NCI-H524 (cell line): ENCODE measurements around the gene PDCD4.
"Not testable (repeated sequence)": the region's sequence is repeated elsewhere in the genome, so short reads cannot be mapped to it uniquely, and the experiment has no call there.

Experiments
- DNase-seq, 2 experiments: peaks; one replicate each; lab custom pipeline; 2025; lab: John Stamatoyannopoulos, UW

Gene PDCD4

DNA sequence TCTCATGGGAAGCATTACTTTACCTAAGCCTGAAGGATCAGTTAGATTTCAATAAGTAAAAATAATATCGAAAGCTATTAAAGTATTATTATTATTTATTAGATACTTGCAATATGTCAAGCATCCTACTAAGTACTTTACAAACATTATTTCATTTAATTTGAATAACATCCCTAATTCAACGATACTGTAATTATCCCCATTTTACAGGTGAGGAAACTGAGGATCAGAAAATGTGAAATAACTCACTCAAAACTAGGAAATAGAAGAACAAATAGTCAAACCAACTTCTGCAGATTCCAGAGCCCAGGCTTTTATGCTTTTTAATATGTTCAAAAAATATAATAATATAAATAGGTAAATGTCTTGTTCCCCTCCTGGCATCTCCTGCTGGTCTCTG lies 10.3 kb upstream of the PDCD4 start:
- DNase-seq, result no peak

DNA sequence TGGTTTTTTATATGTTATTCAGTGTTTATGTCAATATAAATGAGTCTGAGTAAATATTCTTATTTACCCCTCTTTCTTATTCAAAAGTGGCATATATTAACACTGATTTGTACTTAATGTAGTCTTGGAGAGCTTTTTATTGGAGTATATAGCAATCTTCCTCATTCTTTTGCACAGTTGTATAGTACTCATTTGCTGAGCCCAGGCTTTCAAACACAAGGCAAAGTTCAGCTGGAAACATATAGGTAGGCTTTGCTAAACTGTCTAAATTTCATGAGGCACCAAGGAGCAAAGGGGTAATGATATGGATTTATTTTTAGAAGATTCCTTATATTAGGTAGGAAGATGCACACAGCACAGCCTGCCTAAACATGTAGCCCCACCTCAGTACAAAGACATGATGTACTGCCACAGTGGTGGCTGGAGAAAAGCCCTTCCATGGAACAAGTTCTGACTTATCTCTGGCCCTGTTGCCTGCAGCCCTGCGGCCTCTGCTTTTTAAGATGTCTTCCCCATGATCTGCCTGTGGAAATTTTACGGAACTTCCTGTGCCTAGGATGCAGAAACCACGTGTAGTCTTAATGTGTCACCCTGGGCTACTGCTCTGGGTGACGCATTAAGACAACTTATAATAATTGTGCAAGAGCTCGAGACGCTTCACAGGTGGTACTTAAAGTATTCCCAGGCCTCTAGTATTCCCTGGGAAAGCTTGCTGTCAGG lies 9.6 kb upstream of the PDCD4 start:
- DNase-seq, result no peak

DNA sequence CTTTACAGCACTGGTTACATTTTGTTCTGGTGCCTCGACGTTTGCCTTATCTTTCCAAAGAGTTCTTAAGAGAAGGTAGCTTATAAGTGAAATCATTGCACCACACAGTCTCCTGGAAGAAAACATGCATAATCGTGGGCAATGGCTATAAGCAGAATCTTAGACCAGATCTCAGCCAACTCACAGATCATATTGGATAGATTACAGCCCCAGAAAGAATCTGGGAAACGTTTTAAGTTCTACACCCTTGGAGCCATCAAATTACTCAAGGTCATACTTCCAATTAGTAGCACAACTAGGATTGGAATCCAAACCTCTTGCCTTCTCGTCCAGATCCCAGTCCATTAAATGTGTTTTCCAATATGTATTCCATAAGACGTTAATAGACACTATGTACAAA lies 8.8 kb upstream of the PDCD4 start:
- DNase-seq, result no peak

DNA sequence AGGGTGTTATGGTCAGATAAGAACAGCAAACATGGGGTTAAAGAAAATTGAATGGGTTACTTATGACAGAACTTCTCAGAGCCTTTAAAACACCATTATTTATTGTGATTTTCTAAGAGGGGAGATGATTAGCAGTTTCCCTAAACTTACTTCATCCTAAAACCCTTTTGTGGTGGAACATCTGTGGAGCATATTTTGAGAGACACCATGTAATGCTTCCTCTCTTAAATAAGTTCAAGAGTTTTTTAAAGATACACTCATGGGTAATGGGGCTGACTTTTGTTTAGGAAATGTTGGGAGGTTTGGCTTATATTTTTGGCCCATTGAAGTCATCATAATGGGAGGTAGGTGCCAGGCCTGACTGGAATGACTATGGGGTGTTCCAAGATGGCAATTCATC lies 8.4 kb upstream of the PDCD4 start:
- DNase-seq, result no peak

DNA sequence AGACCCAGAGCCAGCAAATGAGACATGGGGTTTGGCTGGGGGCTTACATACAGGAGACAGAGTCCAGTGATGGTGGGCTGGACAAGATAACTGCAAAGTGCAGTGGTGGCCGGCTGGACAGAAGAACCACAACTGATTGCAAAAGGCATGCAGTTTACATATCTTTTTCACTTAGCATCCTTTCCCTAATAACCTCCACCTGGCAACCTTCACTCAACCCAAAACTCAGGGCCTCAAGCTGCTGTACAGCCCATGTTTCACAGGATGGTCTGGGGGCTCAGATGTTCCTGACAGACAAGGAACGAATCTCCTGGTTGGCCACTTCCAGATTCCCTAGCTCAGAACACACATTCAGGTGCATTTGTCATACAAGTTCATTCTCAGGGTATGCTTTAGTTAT lies 7.8 kb upstream of the PDCD4 start:
- no peak for DNase-seq

DNA sequence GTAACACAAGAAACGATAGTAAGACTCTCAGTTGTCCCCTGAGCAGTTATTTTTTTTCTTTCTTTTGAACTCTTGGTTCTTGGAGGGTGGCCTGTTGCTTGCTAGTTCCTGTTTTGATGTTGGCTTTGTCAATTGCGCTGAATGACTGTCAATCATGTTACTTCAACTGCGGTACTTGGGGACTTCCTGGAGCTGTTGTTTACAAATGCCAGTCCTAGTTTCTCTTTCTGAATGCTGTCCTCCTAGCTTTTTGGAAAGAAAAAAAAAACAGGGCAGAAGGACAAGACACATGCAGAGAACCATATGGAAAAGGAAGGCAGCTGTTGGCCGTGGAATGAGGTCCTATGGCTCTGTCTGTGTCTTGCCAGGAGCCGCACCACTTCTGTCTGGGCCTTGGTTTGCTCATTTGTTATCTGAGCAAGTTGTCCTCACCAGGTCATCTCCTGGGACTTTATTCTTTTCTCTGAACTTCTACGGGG lies 7.0 kb upstream of the PDCD4 start:
- no peak for DNase-seq

DNA sequence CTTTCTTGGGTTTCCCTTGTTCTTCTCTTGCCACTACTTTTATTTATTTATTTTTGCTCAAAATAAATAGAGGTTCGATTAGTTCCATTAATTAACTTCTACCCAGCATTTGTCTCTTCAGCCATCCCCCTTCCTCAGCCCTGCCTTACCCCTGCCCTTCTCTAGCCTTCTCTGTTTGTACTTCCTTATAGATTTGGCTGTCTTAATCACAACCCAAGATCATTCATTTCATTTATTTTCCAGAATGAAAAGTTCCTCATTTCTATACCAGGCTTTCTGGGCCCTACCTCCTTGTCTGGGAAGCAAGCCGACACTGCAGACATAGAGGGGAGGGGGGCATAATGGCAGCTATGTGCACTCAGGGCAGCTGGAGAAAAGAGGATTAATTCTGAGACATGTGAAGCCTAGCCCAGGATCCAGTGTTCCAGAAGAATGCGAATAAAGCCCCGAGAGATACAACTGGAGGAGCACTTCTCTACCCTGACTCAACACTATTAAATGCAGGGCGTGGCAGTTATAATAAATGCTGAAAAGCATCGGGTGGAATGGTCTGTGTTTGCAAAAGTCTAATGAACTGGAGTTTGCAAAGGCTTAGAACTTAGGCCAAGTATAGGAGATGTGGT lies 6.4 kb upstream of the PDCD4 start:
- DNase-seq, result peak; percentile 26 to 60

DNA sequence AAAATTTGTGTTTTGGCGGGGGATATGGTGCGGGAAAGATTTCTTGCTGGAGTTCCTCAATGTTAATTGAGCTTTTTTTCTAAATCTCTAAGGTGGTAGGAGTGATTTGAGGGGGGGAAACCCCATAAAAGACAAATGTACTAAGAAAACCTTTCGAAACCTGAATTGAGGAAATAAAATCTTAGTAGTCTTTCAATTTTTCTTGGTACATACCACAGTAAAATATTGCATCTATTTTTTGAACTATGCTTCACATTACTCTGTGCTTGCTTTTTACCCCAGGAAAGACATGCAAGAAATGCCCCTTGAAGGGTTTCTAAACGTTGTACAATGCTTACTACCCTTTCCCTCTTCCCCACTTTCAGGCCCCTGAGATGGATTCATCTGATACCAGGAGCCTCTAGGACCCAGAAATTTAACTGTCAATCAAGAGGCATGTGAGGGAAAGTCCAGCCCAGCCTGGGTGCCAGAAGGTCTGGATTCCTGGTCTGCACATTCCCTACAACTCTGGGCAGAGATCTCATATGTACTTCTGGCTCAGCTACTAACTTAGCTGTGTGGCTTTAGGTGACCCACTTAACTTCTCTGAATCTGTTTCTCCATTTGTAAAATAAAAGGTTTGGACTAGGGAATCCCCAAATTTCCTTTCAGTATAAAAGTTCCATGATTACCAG lies 5.8 kb upstream of the PDCD4 start:
- DNase-seq, result no peak

DNA sequence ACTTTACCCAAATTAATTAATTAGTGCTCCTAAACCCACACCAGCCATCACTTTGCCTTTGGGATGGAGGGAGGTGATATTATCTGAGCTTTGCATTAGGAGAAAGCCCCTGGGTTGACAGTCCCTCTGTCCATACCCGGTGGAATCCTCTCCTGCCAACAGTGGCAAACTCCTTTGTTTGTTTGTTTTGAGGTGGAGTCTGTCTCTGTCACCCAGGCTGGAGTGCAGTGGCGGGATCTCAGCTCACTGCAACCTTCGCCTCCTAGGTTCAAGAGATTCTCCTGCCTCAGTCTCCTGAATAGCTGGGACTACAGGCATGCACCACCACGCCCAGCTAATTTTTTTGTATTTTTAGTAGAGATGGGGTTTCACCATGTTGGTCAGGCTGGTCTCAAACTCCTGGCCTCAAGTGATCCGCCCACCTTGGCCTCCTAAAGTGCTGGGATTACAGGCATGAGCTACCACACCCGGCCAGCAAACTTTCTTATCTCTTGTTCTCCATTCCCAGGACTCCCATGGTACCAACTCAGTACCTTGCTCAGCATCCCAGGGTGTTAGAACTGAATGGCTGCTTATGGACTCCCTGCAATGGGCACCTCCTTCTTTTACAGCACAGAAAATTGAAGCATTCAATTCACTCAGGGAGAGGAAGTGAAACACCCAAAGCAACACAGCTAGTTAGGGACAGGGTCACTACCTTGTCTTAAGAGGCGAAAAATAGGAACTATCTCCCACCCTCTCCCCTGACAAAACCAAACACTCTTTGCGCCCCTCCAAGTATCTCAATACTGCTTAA lies 4.5 kb upstream of the PDCD4 start:
- not testable (repeated sequence) for DNase-seq

DNA sequence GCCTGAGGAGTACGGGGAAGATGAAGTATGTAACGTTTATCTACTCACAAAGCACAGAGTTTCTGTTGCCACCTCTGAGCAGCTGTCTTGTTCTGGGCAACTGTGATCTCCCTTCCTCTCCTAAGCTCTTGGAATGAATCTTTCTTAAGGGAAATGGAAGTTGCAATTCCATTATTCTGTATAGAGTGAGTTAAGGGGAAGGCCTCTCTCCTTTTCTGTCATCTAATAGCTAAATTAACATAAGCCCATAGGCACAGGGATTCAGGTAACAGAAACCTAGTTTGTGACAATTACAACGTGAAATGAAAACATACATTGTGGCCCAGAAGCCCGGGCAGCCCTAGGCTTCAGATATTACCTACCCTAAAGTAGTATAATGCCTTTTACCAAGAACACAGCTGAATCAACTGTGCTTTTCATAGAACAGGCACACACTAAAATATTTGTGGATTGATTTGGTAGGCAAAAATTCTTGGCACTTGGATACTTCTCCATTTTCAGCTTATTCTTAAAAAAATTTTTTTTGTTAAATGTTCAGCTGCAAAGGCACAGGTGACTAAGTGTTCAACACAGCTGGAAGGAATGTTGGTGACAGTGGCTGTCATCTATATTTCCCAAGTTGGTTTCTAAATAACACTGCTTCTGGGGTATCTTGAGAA lies 3.8 kb upstream of the PDCD4 start:
- no peak for DNase-seq

DNA sequence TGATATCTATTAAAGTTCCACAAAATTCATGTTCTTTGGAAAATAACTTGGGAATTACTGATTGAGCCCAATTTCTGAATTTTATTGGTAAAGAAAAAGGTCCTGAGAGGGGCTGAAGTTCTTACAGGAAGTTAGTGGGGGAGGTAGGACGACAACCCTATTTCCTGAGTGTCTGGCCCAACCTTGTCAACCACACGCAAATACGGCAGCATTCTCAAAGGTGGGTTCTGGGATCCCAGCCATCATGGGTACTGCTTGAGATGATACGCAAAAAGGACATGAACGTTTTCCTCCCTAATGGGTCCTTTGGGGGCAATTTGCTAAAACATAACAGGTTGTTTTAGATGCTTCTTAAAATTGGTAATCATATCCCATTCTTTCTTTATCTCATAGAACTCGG lies 2.7 kb upstream of the PDCD4 start:
- DNase-seq, result no peak

DNA sequence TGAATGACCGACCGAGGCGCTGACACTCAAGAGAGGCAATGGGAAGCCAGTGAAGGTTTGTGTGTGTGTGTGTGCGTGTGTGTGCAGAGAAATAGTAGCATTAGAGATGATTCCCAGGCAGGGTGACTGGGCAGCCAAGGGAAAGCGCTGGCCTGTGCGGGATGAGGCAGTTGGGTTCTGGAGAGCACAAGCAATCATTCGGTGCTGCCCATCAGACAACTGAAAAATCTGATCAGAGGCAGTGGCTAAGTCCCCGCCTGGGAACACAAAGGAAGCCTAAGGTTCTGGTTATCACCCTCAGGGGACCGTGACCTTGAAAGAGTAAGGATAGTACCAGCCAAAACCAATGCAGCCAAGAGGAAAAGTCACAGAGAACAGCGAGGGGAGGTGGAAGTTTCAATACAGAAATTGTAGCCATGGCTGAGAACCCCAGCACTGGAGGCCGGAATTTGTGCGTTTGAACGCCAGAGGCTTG lies 868 bp upstream of the PDCD4 start:
- DNase-seq, result no peak

DNA sequence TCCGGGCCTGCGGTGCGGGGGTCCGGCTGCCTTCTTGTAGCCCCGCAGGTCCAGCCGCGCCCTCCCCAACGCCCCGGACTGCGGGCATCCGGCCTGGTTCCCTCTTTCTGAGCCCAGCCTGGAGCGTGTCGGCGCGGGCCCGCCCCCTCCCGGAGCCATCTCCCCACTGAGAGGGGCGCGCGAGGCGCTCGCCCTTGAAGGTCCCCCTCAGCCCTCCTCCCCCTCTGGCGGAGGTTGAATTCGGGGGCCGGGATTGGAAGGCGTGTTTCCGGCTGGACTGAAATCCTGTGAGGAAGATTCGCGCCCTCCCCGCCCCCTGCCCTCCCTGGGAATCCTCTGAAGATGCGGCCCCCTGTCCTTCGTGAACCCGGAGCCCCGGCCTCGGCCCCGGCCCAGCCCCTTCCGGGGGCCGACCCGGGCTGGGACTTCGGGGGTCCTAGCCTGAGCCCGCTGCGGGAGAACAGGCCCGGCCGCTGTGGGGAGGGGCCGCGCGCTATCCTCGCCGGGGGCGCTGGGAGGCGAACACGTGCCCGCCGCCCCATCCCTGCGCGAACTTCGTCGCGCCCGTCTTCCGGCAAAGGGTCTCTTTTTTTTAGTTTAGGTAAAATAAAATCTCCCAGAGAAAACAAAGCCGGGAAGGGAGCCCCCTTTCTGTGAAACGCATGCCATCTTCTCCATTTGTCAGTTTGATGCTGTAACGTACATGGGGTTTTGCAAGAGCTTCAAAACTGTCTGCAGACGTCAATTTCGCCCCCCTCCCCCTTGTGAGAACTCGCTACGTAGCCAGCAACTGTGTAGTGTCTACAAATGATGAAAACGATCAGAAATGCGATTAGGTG lies 636 bp downstream of the PDCD4 start:
- peak; percentile 60 to 82 for DNase-seq

DNA sequence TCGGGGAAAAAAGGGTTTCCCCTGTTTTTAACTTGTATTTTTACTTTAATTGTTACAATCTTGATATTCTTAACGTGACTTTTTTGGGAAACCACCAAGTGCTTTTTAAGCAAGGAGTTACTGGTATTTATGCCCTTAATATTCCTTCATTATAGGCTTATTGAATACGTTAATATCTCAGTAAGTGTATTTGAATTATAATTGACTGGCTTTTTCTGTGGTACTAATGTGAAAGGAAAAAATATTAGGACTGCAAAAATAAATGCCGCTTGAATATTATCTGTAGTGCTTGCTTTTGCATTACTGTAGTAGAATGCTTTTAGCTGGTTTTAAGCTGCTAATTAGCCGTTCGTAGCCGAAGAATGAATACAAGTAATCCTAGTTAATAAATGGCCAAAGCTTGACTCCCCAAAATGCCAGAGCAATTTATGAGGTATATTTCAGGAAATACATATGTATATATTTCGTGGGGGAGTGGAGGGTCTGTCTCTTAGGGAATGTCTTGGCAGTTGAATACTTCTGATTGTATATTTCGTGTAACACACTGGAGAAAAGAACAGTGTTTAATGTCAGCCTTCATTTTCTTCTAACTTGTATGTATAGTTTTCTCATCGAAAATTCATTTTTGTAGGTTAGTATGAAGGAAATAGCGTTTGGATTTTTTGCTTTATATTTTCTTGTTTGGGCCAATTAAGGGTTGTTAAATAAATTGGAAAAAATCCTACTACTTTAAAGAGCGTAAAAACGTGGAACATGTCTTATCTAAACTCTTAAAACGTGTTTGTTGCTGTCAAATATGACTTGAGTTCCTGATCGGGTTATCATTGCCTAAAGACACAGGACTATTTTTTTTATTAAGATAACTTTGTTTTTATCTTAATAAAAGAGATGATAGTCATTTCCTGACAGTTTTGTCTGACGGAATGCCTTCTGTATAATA lies 1.5 kb downstream of the PDCD4 start:
- peak in 1 of 2 experiments; percentile 10 for DNase-seq

DNA sequence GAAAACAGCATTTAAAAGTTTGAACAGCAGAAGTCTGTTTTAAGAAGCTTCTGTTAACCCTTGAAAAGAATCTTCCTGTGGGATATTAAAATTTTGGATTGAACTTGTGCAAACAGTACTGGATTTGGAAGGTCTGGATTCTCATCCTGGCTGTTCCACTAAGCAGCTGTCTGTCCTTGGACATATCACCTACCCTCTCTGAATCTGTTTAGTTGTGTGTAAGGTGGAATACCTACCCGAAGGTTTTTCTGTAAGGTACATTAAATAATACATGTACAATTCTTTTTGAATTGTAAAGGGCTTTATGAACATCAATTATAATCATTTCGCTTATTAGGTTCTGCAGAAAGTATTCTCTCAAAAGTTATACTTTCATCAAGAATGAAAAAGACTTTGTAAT lies 2.2 kb downstream of the PDCD4 start:
- DNase-seq, result no peak

DNA sequence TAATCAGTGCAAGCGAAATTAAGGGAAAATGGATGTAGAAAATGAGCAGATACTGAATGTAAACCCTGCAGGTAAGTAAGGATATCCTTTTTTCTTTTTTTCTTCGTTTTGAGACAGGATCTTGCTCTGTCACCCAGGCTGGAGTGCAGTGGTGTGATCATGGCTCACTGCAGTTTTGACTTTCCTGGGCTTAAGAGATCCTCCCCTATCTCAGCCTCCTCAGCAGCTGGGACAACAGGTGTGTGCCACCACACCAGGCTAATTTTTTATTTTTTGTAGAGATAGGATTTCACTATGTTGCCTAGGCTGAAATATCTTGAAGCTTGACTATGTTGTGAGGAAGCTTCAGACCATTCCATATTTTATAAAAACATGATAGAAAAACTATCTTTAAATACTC lies 4.3 kb downstream of the PDCD4 start:
- no peak for DNase-seq

DNA sequence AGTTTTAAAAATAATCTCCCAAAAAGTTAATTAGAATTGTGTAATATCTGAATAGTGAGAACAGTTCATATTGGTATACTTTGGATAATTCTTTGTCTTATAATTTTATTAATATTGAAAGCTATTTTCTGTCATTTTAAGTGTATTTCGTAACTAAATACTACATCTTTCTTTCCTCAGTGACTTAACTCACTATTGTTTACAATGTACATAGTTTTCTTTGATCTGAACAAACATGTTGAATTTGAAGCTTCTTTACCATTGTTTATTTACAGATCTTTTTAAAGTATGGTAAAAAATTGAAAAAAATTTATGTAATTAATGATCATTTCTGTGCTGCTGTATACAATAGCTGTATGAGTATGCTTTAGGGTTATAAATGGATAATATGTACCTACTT lies 5.1 kb downstream of the PDCD4 start:
- DNase-seq, result no peak

DNA sequence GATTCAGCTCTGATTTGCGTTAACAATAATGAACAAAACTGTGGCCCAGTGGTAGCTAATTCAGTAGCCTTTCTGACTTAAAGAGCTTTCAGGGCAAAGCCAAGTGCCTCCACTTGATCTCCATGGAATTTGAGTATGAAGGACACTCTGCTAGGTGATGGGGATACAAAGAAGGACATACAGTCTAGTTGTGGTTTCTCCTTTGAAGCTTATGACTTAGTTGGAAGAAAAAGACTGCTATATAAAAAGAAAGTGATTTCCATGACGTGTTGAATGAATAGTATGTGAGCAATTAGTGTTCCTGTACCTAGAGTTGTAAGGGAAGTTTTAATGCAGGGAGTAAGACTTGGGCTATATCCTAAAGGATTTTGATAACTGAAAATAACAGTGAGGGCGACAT lies 8.3 kb downstream of the PDCD4 start:
- DNase-seq, result no peak

DNA sequence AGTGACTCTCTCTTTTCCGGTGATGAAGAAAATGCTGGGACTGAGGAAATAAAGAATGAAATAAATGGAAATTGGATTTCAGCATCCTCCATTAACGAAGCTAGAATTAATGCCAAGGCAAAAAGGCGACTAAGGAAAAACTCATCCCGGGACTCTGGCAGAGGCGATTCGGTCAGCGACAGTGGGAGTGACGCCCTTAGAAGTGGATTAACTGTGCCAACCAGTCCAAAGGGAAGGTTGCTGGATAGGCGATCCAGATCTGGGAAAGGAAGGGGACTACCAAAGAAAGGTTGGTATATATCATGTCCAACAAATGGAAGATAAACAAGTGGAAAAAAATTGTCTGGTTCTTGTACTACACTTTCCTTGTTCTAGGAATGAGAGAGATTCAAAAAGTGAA lies 9.5 kb downstream of the PDCD4 start:
- DNase-seq, result no peak

DNA sequence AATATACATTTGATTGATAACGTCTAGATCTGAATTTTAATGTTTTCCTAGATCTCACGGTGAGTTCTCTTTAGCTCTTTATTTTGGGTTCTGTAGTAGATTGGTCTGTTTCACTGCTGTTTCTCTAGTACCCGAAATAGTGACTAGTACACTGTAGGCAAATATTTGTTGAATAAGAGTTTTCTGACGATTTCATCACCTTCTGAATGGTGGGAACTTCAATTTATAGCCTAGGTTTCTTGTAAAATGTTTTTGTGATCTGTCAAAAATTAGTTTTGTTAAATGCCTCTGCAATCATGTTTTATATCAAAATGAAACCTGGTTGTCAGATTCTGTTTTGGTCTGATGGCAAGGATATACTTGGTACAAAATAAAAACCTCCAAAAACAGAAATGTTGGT lies 10.2 kb downstream of the PDCD4 start:
- DNase-seq, result no peak
